Stimulated activated naive CD4-positive, alpha-beta T cell (primary cell): ENCODE measurements around the gene PAQR7.

Source experiments
- DNase-seq, 6 experiments: peaks; one replicate each; lab custom pipeline; 2025; lab: John Stamatoyannopoulos, UW

The PAQR7 gene

GRCh38 chr1:25875154-25875855 lies at the start of gene PAQR7:
PAQR7 (minus strand) TSS chr1:25875708; CDS start chr1:25863839, 11,869 bp downstream.
- peak; percentile 38 to 65 (median 54) for DNase-seq

GRCh38 chr1:25924454-25924853 lies 48.9 kb upstream of the PAQR7 start:
- no peak for DNase-seq

GRCh38 chr1:25922971-25923552 lies 47.6 kb upstream of the PAQR7 start:
- peak in 1 of 6 experiments; percentile 61 for DNase-seq

- peak; percentile 35 to 60 (median 48) for DNase-seq
Measured at GRCh38 chr1:25922056-25922970, 46.8 kb upstream of the PAQR7 start.

GRCh38 chr1:25918615-25919014 lies 43.1 kb upstream of the PAQR7 start:
- no peak for DNase-seq

GRCh38 chr1:25917996-25918395 lies 42.5 kb upstream of the PAQR7 start:
- DNase-seq: peak in 2 of 6 experiments; percentile 18 to 20

GRCh38 chr1:25916460-25916859 lies 41.0 kb upstream of the PAQR7 start:
- DNase-seq: no peak

GRCh38 chr1:25914074-25914995 lies 38.8 kb upstream of the PAQR7 start:
- no peak for DNase-seq

GRCh38 chr1:25913206-25913605 lies 37.7 kb upstream of the PAQR7 start:
- DNase-seq: no peak

GRCh38 chr1:25912076-25912831 lies 36.7 kb upstream of the PAQR7 start:
- DNase-seq: no peak

- no peak for DNase-seq
Measured at GRCh38 chr1:25911162-25911561, 35.7 kb upstream of the PAQR7 start.

- DNase-seq: no peak
Measured at GRCh38 chr1:25909040-25909439, 33.5 kb upstream of the PAQR7 start.

- DNase-seq: no peak
Measured at GRCh38 chr1:25908161-25908560, 32.7 kb upstream of the PAQR7 start.

GRCh38 chr1:25907601-25908000 lies 32.1 kb upstream of the PAQR7 start:
- no peak for DNase-seq

- DNase-seq: peak; percentile 13 to 63 (median 48)
Measured at GRCh38 chr1:25906644-25907300, 31.3 kb upstream of the PAQR7 start.

GRCh38 chr1:25905680-25906643 lies 30.5 kb upstream of the PAQR7 start, which contains the start of gene STMN1:
STMN1 (minus strand) TSS chr1:25906419; CDS start chr1:25904676, 1,743 bp downstream.
- peak; percentile 69 to 88 (median 81) for DNase-seq

- DNase-seq: peak; percentile 73 to 93 (median 88)
Measured at GRCh38 chr1:25904943-25905679, 29.6 kb upstream of the PAQR7 start.

- DNase-seq: no peak
Measured at GRCh38 chr1:25903986-25904385, 28.5 kb upstream of the PAQR7 start.
